ENCODE data around the gene ELAVL1.
"Not testable (repeated sequence)": the region's sequence is repeated elsewhere in the genome, so short reads cannot be mapped to it uniquely, and the experiment has no call there.

Gene ELAVL1
- 28.7 to 68.7 reads per million in 2 donors for total RNA-seq

- DNase-seq, result peak; percentile 86
Measured at GRCh38 chr19:8005534-8006256, at the start of gene ELAVL1. TSS of gene ELAVL1 (minus strand) at chr19:8005641. CDS start at chr19:7991815, 13,826 bp downstream.

- no peak for DNase-seq
Measured at GRCh38 chr19:8054169-8054568, 48.7 kb upstream of the ELAVL1 start.

- DNase-seq, result no peak
Measured at GRCh38 chr19:8052464-8052859, 47.0 kb upstream of the ELAVL1 start, which contains the start of gene CCL25. TSS of gene CCL25 (plus strand) at chr19:8052760. CDS start at chr19:8053050, 290 bp downstream.

DNA sequence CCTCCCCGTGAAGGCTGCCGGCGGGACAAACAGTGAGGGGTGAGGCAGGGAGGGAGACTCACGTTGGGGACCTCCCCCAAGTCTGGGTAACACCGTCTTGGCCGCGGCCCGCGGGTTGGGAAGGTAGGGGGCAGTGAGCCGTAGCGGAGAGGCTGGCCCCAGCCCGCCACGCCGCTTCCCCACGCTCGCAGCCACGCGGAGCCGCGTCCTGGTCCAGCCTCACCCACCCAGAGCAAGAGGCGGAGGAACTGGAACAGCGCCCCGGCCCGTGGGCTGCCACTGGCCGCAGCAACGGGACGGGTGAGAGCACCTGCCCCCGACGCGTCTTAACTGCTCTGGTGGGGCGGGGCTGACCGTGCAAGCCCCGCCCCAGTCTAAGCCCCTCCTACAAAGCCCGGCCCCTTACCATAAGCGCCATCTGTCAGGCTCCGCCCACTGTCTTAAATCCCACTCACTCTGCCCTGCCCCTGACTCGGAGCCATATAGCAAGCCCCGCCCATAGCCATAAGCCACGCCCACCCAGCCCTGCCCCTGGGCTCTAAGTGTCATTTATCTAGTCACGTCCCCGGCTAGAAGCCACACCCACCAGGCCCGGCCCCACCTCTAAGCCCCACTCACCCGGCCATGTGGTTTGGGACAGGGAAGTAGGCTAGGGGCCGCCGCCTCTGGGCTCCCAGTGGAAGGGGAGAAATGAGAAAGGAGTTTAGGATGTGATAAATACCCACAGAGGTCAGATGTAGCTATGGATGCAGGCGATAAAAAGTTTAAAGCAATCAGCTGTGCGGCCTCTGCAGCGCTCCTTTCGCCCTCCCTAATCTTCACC is 45.0 kb upstream of the ELAVL1 start:
- peak; percentile 76 for DNase-seq

- no peak for DNase-seq
Measured at GRCh38 chr19:8046569-8047165, 41.2 kb upstream of the ELAVL1 start.

DNA sequence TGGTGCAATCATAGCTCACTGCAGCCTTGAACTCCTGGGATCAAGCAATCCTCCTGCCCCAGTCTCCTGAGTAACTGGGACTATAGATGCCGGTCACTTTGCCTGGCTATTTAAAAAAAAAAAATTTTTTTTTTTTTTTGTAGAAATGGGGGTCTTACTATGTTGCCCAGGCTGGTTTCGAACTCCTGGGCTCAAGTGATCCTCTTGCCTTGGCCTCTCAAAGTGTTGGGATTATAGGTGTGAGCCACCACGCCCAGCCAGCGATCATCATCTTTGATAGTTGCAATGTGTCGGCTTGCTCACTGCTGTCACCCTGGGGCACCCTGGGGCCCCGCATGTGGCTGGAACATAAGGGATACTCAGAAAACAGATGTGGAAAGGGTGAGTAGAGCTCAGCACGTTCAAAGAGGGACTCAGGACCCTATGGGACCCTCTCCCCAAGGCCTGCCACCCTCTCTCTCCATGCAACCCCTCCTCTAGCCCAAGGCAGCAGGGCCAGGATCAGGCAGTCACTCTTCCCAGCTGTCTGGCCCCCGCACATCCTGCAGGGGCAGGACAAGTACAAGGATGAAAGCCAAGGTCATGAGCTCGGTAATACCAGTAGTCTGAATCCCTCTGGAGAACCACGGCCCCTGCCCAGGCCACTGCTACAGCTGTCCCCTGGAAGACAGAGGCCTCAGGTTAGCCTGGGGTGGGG is 40.6 kb upstream of the ELAVL1 start:
- DNase-seq, result no peak

DNA sequence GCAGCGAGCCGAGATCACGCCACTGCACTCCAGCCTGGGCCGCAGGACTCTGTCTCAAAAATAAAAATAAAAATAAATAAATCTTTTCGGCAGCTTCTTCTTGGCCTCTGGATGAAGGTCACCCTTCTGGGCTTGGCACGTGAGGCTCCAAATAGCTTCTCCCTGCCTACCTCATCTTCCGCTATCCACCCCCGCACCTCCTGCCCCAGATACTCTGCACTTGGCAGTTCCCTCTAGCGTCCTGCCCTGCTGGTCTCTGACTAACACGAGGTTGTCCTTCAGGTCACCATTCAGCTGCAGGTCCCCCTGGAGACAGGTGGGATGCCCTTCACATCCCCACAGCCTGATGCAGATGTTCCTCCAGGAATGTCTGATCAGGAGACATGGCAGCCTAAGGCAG is 38.6 kb upstream of the ELAVL1 start:
- no peak for DNase-seq

DNA sequence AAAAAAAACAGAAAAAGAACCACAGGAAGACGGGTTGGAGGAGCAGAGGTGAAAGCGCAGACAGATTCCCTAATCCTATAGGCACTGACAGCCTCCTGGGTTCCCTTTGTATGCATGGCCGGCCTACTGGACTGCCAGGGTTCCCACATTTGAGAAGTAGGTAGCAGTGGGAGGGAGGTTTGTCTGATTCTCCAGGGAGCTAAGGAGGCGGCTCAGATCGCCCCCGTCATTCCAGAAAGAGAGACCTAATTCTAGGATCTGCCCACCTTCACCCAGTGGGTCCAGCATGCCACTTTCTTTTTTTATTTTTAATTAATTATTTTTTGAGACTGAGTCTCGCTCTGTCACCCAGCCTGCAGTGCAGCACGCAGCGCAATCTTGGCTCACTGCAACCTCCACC is 37.5 kb upstream of the ELAVL1 start:
- DNase-seq, result no peak

GRCh38 chr19:8041531-8041931 is 36.1 kb upstream of the ELAVL1 start:
- no peak for DNase-seq

GRCh38 chr19:8039231-8039630 is 33.8 kb upstream of the ELAVL1 start:
- no peak for DNase-seq

DNA sequence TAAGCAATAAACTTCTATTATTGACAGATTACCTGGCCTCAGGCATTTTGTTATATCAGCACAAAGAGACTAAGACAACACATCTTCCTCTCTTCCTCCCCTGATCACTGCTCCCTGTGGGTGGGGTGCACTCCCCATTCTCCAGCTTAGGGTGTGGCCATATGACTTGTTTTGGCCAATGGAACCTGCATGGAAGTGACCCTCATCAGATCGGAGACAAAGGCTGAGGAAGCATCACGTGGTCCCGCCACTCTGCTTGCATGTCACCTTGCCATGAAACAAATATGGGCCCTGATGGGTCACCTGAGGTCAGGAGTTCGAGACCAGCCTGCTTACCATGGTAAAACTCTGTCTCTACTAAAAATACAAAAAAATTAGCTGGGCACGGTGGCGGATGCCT is 33.4 kb upstream of the ELAVL1 start:
- no peak for DNase-seq

DNA sequence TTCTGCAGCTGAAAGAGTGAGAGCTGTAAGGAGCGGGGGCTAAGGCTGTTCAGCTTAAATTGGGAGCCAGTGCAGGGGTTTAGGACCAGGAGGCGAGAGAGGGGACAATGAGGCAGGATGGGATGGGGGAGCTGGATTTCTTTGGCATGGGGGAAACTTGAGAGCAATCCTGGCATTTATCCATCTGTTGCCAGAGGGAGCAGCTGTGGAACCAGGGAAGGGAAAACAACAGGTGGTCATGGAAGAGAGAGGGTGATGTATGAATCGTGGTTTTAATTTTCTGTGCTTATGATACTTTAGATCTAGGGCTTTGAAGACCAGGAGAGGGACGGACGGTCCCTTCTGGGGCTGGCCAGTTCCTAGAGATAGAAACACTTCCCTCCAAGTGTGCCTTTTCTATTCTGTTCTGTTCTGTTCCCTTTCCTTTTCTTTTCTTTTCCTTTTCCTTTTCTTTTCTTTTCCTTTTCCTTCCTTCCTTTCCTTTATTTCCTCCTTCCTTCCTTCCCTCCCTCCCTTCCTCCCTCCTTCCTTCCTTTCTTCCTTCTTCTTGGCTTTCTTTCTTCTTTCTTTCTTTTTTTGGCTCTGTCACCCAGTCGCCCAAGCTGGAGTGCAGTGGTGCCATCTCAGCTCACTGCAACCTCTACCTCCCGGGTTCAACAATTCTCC is 31.1 kb upstream of the ELAVL1 start:
- DNase-seq, result no peak

GRCh38 chr19:8034178-8034525 is 28.7 kb upstream of the ELAVL1 start:
- no peak for DNase-seq

GRCh38 chr19:8033287-8034177 is 28.1 kb upstream of the ELAVL1 start:
- DNase-seq, result not testable (repeated sequence)

- no peak for DNase-seq
Measured at GRCh38 chr19:8030960-8031359, 25.5 kb upstream of the ELAVL1 start.

- no peak for DNase-seq
Measured at GRCh38 chr19:8028951-8029491, 23.6 kb upstream of the ELAVL1 start.

DNA sequence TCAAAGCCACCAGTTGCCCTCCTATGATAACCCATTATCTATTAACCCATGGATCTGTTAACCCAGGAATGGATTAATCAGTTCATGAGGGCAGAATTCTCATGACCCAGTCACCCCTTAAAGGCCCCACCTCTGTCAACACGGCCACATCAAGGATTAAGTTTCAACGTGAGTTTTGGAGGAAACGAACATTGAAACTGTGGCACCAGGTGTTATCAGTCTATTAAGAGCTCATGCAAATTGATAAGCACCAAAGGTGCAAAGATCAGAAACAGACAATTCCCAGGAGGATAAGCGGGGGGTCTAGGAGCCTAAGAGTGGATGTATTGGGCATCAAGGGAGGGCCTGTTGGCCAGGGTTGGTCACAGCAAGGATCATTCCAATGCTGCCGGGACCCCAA is 19.9 kb upstream of the ELAVL1 start:
- DNase-seq, result no peak

GRCh38 chr19:8024256-8024655 is 18.8 kb upstream of the ELAVL1 start:
- not testable (repeated sequence) for DNase-seq

- DNase-seq, result no peak
Measured at GRCh38 chr19:8023371-8023770, 17.9 kb upstream of the ELAVL1 start.

GRCh38 chr19:8022275-8022674 is 16.8 kb upstream of the ELAVL1 start:
- DNase-seq, result no peak

GRCh38 chr19:8021374-8021773 is 15.9 kb upstream of the ELAVL1 start:
- DNase-seq, result no peak
